Neural cell (in vitro differentiated cells): ENCODE results near the gene STX8. TPM values are rescaled to one million over a fixed set of nuclear protein-coding genes. Genes with fewer than 3 reads are reported as not detected.

Experiments
- H2AFZ ChIP-seq: fragments of 200-600, 300-800 bp; sonication (generic), shearing (Covaris generic); 2 replicates; pipeline ENCODE4 v1.6.0; 2014; ENCODE audit warnings: low read depth, mild to moderate bottlenecking, antibody characterized with exemption, low read length, moderate library complexity
- H3F3A ChIP-seq: fragments of 200-600 bp; shearing (Covaris generic); 2 replicates; pipeline ENCODE4 v1.6.1; 2016; ENCODE audit warnings: mild to moderate bottlenecking, moderate library complexity, mixed read lengths, antibody characterized with exemption, low read length; ENCODE audit not compliant: insufficient read depth, poor library complexity, severe bottlenecking
- H3K27ac ChIP-seq: fragments of 200-600, 300-800 bp; sonication (generic), shearing (Covaris generic); 2 replicates; pipeline ENCODE4 v1.5.1; 2014; ENCODE audit warnings: mild to moderate bottlenecking, low read length, moderate library complexity
- H3K27me3 ChIP-seq: fragments of 300-800, 200-600 bp; sonication (generic), shearing (Covaris generic); 2 replicates; pipeline ENCODE4 v1.6.0; 2014; ENCODE audit warnings: mild to moderate bottlenecking, low read depth, low read length, moderate library complexity; ENCODE audit not compliant: insufficient read depth
- H3K36me3 ChIP-seq: fragments of 300-800, 200-600 bp; sonication (generic), shearing (Covaris generic); 2 replicates; pipeline ENCODE4 v1.5.1; 2014; ENCODE audit warnings: mild to moderate bottlenecking, antibody characterized with exemption, low read length, moderate library complexity; ENCODE audit not compliant: insufficient read depth
- H3K4me2 ChIP-seq: fragments of 300-800, 200-600 bp; sonication (generic), shearing (Covaris generic); 2 replicates; pipeline ENCODE4 v1.6.0; 2014; ENCODE audit warnings: mild to moderate bottlenecking, low read length
- H3K4me3 ChIP-seq: fragments of 300-800, 200-600 bp; sonication (generic), shearing (Covaris generic); 2 replicates; pipeline ENCODE4 v1.5.1; 2014; ENCODE audit warnings: mild to moderate bottlenecking, low read length, moderate library complexity
- H3K79me2 ChIP-seq: fragments of 200-600 bp; shearing (Covaris generic); replicated peaks from 2 replicates; pipeline ENCODE4 v1.6.0; 2014; ENCODE audit warnings: mild to moderate bottlenecking, low read length, moderate library complexity; ENCODE audit not compliant: insufficient read depth
- H3K9ac ChIP-seq: fragments of 300-800, 200-600 bp; sonication (generic), shearing (Covaris generic); 2 replicates; pipeline ENCODE4 v1.6.1; 2016; ENCODE audit warnings: mild to moderate bottlenecking, low read length, mixed read lengths
- H3K9me2 ChIP-seq: fragments of 200-600 bp; shearing (Covaris generic); 2 replicates; pipeline ENCODE4 v1.6.1; 2016; ENCODE audit warnings: mild to moderate bottlenecking, low read length, mixed read lengths; ENCODE audit not compliant: insufficient read depth
- H3K9me3 ChIP-seq: fragments of 200-600, 300-800 bp; sonication (generic), shearing (Covaris generic); 2 replicates; pipeline ENCODE4 v1.6.1; 2016; ENCODE audit warnings: mild to moderate bottlenecking, mixed run types, low read length, moderate library complexity, mixed read lengths
- H4K20me1 ChIP-seq: fragments of 200-600 bp; shearing (Covaris generic); 2 replicates; pipeline ENCODE4 v1.6.1; 2016; ENCODE audit warnings: mild to moderate bottlenecking, mixed run types; ENCODE audit not compliant: insufficient read depth
- EP300 ChIP-seq: fragments of 450-650 bp; conservative IDR thresholded peaks from 2 replicates; pipeline ENCODE4 v1.6.1; 2014; ENCODE audit warnings: antibody characterized with exemption, mild to moderate bottlenecking, moderate library complexity; ENCODE audit not compliant: poor library complexity, severe bottlenecking
- EZH2 ChIP-seq: fragments of 200-600, 300-800 bp; shearing (Covaris generic), sonication (generic); IDR thresholded peaks from 2 replicates; pipeline ENCODE4 v1.6.1; 2014; ENCODE audit warnings: antibody characterized with exemption, low read length, borderline replicate concordance, mild to moderate bottlenecking; ENCODE audit not compliant: insufficient read depth, poor library complexity, severe bottlenecking
- MXI1 ChIP-seq: fragments of 450-650 bp; conservative IDR thresholded peaks from 2 replicates; pipeline ENCODE4 v1.6.1; 2014; ENCODE audit warnings: antibody characterized with exemption, mild to moderate bottlenecking; ENCODE audit not compliant: poor library complexity, severe bottlenecking
- POLR2AphosphoS5 ChIP-seq: IDR thresholded peaks from 2 replicates; pipeline ENCODE4 v1.6.1; 2012
- RAD21 ChIP-seq: fragments of 450-650 bp; conservative IDR thresholded peaks from 2 replicates; pipeline ENCODE4 v1.6.1; 2014; ENCODE audit warnings: antibody characterized with exemption, mild to moderate bottlenecking, moderate library complexity
- REST ChIP-seq: IDR thresholded peaks from 2 replicates; pipeline ENCODE4 v1.6.1; 2012; ENCODE audit warnings: borderline replicate concordance
- SMC3 ChIP-seq: fragments of 450-650 bp; conservative IDR thresholded peaks from 2 replicates; pipeline ENCODE4 v1.6.1; 2014; ENCODE audit warnings: antibody characterized with exemption, mild to moderate bottlenecking, moderate library complexity; ENCODE audit not compliant: poor library complexity
- TAF1 ChIP-seq: IDR thresholded peaks from 2 replicates; pipeline ENCODE4 v1.6.1; 2012; ENCODE audit warnings: low read depth
- polyA plus RNA-seq: library from polyadenylated mRNA; depleted of rRNA; stranded (reverse); fragments of >200 nt; gene quantifications from 2 replicates; pipeline ENCODE4 v1.2.3, GENCODE V29; 2014
- TF ChIP-seq, protein P1 (sequence below): fragments of 450-650 bp; IDR thresholded peaks from 2 replicates; pipeline ENCODE4 v1.5.1; 2014; ENCODE audit warnings: antibody characterized with exemption, mild to moderate bottlenecking, moderate library complexity; ENCODE audit not compliant: poor library complexity, severe bottlenecking

Gene STX8
- polyA plus RNA-seq, 1 donor from 2014 or later: 100 TPM

DNA sequence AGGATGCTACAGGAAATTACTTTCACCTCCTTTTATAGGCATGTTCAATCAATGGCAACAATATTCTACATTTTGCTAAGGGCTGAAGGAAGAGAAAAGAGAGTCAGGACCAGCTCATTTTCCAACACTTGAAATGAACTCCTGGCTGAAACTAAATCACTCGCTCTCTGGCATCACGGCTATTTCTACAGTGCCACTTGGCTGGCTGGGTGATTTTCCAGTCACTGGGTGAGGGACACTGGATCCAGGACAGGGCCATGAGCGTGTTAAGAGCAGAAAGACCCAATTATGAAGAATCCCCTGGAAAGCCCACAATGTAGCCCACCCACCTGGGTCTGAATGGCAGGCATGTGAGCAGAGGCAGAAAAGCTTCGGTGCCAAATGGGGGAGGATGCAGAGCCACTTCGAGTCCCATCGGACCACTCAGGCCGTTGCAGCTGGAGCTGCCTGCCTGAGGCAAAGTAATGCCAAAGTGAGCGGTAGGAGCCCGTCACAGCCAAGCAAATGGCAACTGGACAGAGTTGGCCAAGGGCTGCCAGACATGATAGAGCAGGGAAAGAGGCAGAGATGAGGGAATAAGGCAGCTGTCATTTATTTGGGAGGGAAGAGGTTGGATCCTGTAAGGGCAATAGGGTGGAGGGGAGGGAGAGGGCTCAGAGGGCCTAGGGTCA is 246.2 kb downstream of the STX8 start:
- no peaks in the 10 kb centered on the region for H3K9me3 ChIP-seq
- H3K36me3 ChIP-seq: no peaks in the 10 kb centered on the region
- no peak overlapping the region for H3K9ac ChIP-seq
- no peaks in the 10 kb centered on the region for H3K27me3 ChIP-seq
- no peak overlapping the region for H3K4me2 ChIP-seq
- no peak overlapping the region for H3K4me3 ChIP-seq
- no peaks in the 10 kb centered on the region for H3K9me2 ChIP-seq
- TF ChIP-seq TAF1: no peak
- no peak for TF ChIP-seq RAD21
- TF ChIP-seq EZH2: no peak
- H3F3A ChIP-seq: no peaks in the 10 kb centered on the region
- H2AFZ ChIP-seq: no peak overlapping the region
- no peaks in the 10 kb centered on the region for H4K20me1 ChIP-seq
- H3K27ac ChIP-seq: no peak overlapping the region
- no peaks in the 10 kb centered on the region for H3K79me2 ChIP-seq

- no peak for TF ChIP-seq RAD21
- TF ChIP-seq TAF1: no peak
- TF ChIP-seq SMC3: no peak
- TF ChIP-seq POLR2AphosphoS5: no peak
- no peak for TF ChIP-seq EP300
- no peak for TF ChIP-seq MXI1
- TF ChIP-seq EZH2: no peak
- TF ChIP-seq REST: no peak
- TF ChIP-seq, protein P1, sequence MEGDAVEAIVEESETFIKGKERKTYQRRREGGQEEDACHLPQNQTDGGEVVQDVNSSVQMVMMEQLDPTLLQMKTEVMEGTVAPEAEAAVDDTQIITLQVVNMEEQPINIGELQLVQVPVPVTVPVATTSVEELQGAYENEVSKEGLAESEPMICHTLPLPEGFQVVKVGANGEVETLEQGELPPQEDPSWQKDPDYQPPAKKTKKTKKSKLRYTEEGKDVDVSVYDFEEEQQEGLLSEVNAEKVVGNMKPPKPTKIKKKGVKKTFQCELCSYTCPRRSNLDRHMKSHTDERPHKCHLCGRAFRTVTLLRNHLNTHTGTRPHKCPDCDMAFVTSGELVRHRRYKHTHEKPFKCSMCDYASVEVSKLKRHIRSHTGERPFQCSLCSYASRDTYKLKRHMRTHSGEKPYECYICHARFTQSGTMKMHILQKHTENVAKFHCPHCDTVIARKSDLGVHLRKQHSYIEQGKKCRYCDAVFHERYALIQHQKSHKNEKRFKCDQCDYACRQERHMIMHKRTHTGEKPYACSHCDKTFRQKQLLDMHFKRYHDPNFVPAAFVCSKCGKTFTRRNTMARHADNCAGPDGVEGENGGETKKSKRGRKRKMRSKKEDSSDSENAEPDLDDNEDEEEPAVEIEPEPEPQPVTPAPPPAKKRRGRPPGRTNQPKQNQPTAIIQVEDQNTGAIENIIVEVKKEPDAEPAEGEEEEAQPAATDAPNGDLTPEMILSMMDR: no peak
- H3K9ac ChIP-seq: no peak overlapping the region
- H2AFZ ChIP-seq: no peak overlapping the region
- H3K4me3 ChIP-seq: no peak overlapping the region
- no peaks in the 10 kb centered on the region for H3K9me3 ChIP-seq
- H3K27ac ChIP-seq: no peak overlapping the region
- no peaks in the 10 kb centered on the region for H4K20me1 ChIP-seq
- no peaks in the 10 kb centered on the region for H3K9me2 ChIP-seq
- H3K27me3 ChIP-seq: no peaks in the 10 kb centered on the region
- no peaks in the 10 kb centered on the region for H3K79me2 ChIP-seq
- no peak overlapping the region for H3K4me2 ChIP-seq
- no peaks in the 10 kb centered on the region for H3K36me3 ChIP-seq
- no peaks in the 10 kb centered on the region for H3F3A ChIP-seq
Observed at GRCh38 chr17:9324864-9325263, 250.8 kb downstream of the STX8 start.

GRCh38 chr17:9322326-9322725 is 253.3 kb downstream of the STX8 start:
- no peaks in the 10 kb centered on the region for H3K27me3 ChIP-seq
- H4K20me1 ChIP-seq: no peaks in the 10 kb centered on the region
- no peak overlapping the region for H3K27ac ChIP-seq
- H3K4me3 ChIP-seq: no peak overlapping the region
- H3F3A ChIP-seq: no peaks in the 10 kb centered on the region
- no peak overlapping the region for H3K9ac ChIP-seq
- no peaks in the 10 kb centered on the region for H3K79me2 ChIP-seq
- TF ChIP-seq RAD21: no peak
- no peak for TF ChIP-seq MXI1
- no peak for TF ChIP-seq POLR2AphosphoS5
- TF ChIP-seq EZH2: no peak
- no peak for TF ChIP-seq EP300
- TF ChIP-seq, protein P1: no peak
- no peak for TF ChIP-seq SMC3
- no peak for TF ChIP-seq TAF1
- TF ChIP-seq REST: no peak
- H3K9me2 ChIP-seq: no peaks in the 10 kb centered on the region
- peaks cover 6% of the 10 kb centered on the region for H3K9me3 ChIP-seq
- H3K36me3 ChIP-seq: no peaks in the 10 kb centered on the region
- H3K4me2 ChIP-seq: no peak overlapping the region
- no peak overlapping the region for H2AFZ ChIP-seq
